NB4 (cell line): ENCODE results near the gene CTNNA2.

Experiments
- CTCF ChIP-seq: IDR thresholded peaks from one replicate; pipeline ENCODE4 v1.5.1; 2012; ENCODE audit warnings: low read depth, low read length
- MAX ChIP-seq: IDR thresholded peaks from 2 replicates; pipeline ENCODE4 v1.6.1; 2011; ENCODE audit warnings: low read depth, low read length
- POLR2A ChIP-seq: IDR thresholded peaks from 2 replicates; pipeline ENCODE4 v1.6.1; 2011; ENCODE audit warnings: mild to moderate bottlenecking; ENCODE audit not compliant: insufficient read length; ENCODE audit errors: extremely low read depth

GRCh38 chr2:79981316-79981715 lies 468.5 kb downstream of the CTNNA2 start:
- TF ChIP-seq POLR2A (no peak), CTCF (no peak), MAX (no peak)
